Measurements from ENCODE around the gene SEMA4C.

The SEMA4C gene

GRCh38 chr2:96878796-96879544, 9.1 kb upstream of the SEMA4C start:
- DNase-seq: no peak

- DNase-seq: no peak
Measured at GRCh38 chr2:96878171-96878570, 8.3 kb upstream of the SEMA4C start.

- no peak for DNase-seq
Measured at GRCh38 chr2:96877631-96878092, 7.8 kb upstream of the SEMA4C start.

GRCh38 chr2:96877042-96877451, 7.2 kb upstream of the SEMA4C start:
- DNase-seq: no peak

- DNase-seq: no peak
Measured at GRCh38 chr2:96876269-96877041, 6.6 kb upstream of the SEMA4C start.

- DNase-seq: no peak
Measured at GRCh38 chr2:96875498-96876268, 5.8 kb upstream of the SEMA4C start.

- DNase-seq: no peak
Measured at GRCh38 chr2:96874198-96874831, 4.4 kb upstream of the SEMA4C start.

- no peak for DNase-seq
Measured at GRCh38 chr2:96873651-96874096, 3.8 kb upstream of the SEMA4C start.

GRCh38 chr2:96872591-96873349, 2.9 kb upstream of the SEMA4C start:
- DNase-seq: no peak

- DNase-seq: peak; percentile 58
Measured at GRCh38 chr2:96870626-96871255, 861 bp upstream of the SEMA4C start.

GRCh38 chr2:96869281-96869821, 529 bp downstream of the SEMA4C start:
- DNase-seq: peak; percentile 36

- DNase-seq: peak; percentile 87
Measured at GRCh38 chr2:96868555-96869280, 1.2 kb downstream of the SEMA4C start.

- DNase-seq: no peak
Measured at GRCh38 chr2:96867756-96868554, 1.9 kb downstream of the SEMA4C start.

- DNase-seq: no peak
Measured at GRCh38 chr2:96866986-96867755, 2.7 kb downstream of the SEMA4C start.

- no peak for DNase-seq
Measured at GRCh38 chr2:96866586-96866985, 3.3 kb downstream of the SEMA4C start.

GRCh38 chr2:96866149-96866548, 3.7 kb downstream of the SEMA4C start:
- DNase-seq: no peak

GRCh38 chr2:96865654-96866053, 4.2 kb downstream of the SEMA4C start:
- no peak for DNase-seq

- DNase-seq: no peak
Measured at GRCh38 chr2:96864343-96865091, 5.4 kb downstream of the SEMA4C start.

Measured in COR-L47 (cell line).